22Rv1 (cell line): ENCODE measurements around the gene RFWD3.

ENCODE experiments used
- H3K27ac ChIP-seq: fragments of 450-650 bp; 2 replicates; pipeline ENCODE4 v1.5.1; 2017
- CTCF ChIP-seq: fragments of 450-650 bp; IDR thresholded peaks from 2 replicates; pipeline ENCODE4 v1.5.1; 2017; ENCODE audit warnings: mild to moderate bottlenecking
- ZFX ChIP-seq: fragments of 450-650 bp; IDR thresholded peaks from 2 replicates; pipeline ENCODE4 v1.6.1; 2017; ENCODE audit warnings: antibody characterized with exemption, borderline replicate concordance

RFWD3 gene

DNA sequence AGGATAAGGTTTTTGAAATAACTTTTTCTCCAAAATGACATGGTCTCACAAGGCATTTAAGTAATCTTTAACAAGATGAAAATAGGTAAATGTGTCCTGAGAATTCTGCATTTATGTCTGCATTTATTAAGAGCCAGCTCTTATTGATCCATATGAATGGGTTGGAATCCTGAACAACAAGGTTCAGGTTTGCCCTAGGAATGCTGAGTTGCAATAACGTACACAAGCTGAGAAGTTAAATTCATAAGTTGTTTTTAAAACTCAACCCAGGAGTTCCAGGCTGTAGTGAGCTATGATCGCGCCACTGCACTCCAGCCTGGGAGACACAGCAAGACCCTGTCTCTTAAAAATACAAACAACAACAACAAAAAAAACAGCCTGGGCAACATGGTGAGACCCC lies 87.8 kb downstream of the RFWD3 start:
- no peak for TF ChIP-seq ZFX
- TF ChIP-seq CTCF: no peak
- H3K27ac ChIP-seq: no peak overlapping the region

DNA sequence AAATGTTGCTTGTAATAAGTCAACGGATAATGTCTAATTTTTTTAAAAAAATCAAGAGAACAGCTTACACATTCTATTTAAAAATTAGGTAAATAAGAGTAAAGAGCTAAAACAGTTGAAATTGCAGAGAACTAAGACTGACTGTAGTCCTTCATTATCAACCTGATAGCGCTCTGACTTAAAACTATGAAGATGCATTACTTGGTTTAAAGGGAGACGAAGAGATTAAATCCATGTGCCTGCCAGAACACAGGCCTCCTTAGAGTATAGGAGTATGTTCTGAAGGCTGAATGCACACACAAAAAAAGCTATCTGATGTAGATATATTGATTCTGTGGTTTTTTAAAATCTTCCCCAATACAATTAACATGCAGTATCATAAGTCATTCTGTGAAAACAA lies 88.2 kb downstream of the RFWD3 start:
- no peak overlapping the region for H3K27ac ChIP-seq
- TF ChIP-seq ZFX (no peak), CTCF (no peak)

GRCh38 chr16:74577882-74578366 lies 88.8 kb downstream of the RFWD3 start:
- no peak for TF ChIP-seq ZFX
- TF ChIP-seq CTCF: no peak
- no peak overlapping the region for H3K27ac ChIP-seq

DNA sequence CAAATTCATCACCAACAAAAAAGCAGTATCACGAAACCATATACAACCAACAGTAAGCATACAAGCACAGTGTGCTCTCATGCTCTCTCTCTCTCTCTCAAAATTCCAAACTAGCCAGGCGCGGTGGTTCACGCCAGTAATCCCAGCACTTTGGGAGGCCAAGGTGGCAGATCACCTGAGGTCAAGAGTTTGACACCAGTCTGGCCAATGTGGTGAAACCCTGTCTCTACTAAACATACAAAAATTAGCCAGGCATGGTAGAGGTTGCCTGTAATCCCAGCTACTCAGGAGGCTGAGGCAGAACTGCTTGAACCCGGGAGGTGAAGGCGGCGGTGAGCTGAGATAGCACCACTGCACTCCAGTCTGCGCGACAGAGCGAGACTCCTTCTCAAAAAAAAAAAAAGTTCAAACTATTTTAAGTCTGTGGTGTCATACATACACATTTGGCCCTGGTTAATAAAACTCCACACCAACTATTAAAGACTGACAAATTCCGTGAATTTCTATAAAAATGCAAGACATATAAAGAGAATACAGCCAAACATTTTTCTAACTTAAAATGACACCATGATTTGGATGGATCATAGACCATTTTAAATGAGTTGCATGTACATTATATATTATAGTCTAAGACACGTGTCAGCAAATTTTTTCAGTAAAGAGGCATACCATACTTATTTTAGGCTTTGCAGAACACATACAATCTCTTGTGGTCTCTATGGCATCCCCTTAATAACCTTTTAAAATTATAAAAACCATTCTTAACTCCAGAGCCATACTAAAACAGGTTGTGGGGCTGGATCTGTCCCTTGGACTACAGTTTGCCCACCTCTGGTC lies 90.7 kb downstream of the RFWD3 start:
- no peak for TF ChIP-seq CTCF
- TF ChIP-seq ZFX: no peak
- no peak overlapping the region for H3K27ac ChIP-seq

DNA sequence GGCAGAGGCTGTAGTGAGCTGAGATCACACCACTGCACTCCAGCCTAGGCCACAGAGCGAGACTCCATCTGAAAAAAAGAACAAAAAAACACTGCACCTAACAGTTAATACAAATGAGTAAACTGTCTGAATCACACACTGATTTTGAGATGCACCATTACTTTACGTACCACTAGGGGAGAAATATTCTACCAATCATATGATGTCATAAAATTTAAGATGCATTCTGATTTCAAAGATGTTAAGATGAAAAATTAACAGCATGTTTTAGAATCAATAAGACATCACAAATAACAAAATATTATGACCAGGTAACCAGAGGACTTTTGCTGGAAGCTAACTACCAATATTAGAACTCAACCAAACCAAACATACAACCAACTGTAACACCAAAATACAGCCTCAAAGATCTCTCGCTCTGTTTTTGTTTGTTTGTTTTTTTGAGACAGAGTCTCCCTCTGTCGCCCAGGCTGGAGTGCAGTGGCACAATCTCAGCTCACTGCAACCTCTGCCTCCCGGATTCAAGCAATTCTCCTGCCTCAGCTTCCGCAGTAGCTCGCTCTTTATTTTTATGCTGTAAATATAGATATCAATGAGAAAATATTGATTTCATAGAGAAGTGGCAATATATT lies 91.4 kb downstream of the RFWD3 start:
- 0 out of 2 replicates have a peak, but pooled peaks have one; percentile 8 for TF ChIP-seq CTCF
- TF ChIP-seq ZFX: no peak
- H3K27ac ChIP-seq: no peak overlapping the region

GRCh38 chr16:74574146-74574545 lies 92.5 kb downstream of the RFWD3 start:
- no peak overlapping the region for H3K27ac ChIP-seq
- TF ChIP-seq ZFX: no peak
- no peak for TF ChIP-seq CTCF

DNA sequence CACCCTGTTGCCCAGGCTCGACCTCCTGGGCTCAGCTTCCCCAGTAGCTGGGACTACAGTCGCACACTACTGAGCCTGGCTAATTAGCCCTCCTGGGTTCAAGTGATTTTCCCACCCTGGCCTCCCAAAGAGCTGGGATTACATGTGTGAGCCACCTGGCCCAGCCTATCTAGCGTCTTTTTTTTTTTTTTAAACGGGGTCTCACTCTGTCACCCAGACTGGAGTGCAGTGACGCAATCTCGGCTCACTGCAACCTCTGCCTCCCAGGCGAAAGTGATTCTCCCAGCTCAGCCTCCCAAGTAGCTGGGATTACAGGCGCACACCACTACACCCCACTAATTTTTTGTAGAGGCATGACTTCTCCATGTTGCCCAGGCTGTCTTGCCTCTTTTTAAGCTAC lies 93.1 kb downstream of the RFWD3 start:
- no peak overlapping the region for H3K27ac ChIP-seq
- TF ChIP-seq ZFX (no peak), CTCF (no peak)
